Left ventricle myocardium inferior (tissue), 1 donor: ENCODE data around the gene C2orf42. TPM values are rescaled to one million over a fixed set of nuclear protein-coding genes. Genes with fewer than 3 reads are reported as not detected.
"Not testable (repeated sequence)": the region's sequence is repeated elsewhere in the genome, so short reads cannot be mapped to it uniquely, and the experiment has no call there.

ENCODE experiments used
- DNase-seq: peaks from one replicate; pipeline ENCODE4 v3.0.0-alpha.2; 2020
- H3K27ac ChIP-seq: fragments of 200-600 bp; replicated peaks from 2 replicates; pipeline ENCODE4 v1.8.0; 2021
- H3K27me3 ChIP-seq: fragments of 200-600 bp; 2 replicates; pipeline ENCODE4 v1.8.0; 2021; ENCODE audit warnings: low read depth
- H3K36me3 ChIP-seq: fragments of 200-600 bp; 2 replicates; pipeline ENCODE4 v1.8.0; 2021
- H3K4me1 ChIP-seq: fragments of 200-600 bp; 2 replicates; pipeline ENCODE4 v1.8.0; 2021
- H3K4me3 ChIP-seq: fragments of 200-600 bp; 2 replicates; pipeline ENCODE4 v1.8.0; 2021; ENCODE audit warnings: mild to moderate bottlenecking, moderate library complexity
- H3K9me3 ChIP-seq: fragments of 200-600 bp; replicated peaks from 2 replicates; pipeline ENCODE4 v1.8.0; 2021
- intact Hi-C: fragments of 100-400 bp; cut with micrococcal nuclease; formaldehyde crosslinking; loops from one replicate; pipeline ENCODE4 v1.11.0; 2022
- total RNA-seq: library from RNA; stranded (reverse); fragmentation: NEBNext Ultra II Directional; extraction: Animal tissue kit (Norgen Biotek cat#: 25700); gene quantifications from one replicate; pipeline ENCODE4 v1.2.1, GENCODE V29; 2021
- TF ChIP-seq, protein P1 (sequence below): fragments of 200-600 bp; IDR thresholded peaks from 2 replicates; pipeline ENCODE4 v1.8.0; 2021; ENCODE audit warnings: antibody characterized with exemption, mild to moderate bottlenecking, borderline replicate concordance
- donor health status: DM: no; HTN: yes; CAD: no; lungs with severe emphysema.

C2orf42 gene
- total RNA-seq, 1 donor from 2014 or later = 14.6 TPM

DNA sequence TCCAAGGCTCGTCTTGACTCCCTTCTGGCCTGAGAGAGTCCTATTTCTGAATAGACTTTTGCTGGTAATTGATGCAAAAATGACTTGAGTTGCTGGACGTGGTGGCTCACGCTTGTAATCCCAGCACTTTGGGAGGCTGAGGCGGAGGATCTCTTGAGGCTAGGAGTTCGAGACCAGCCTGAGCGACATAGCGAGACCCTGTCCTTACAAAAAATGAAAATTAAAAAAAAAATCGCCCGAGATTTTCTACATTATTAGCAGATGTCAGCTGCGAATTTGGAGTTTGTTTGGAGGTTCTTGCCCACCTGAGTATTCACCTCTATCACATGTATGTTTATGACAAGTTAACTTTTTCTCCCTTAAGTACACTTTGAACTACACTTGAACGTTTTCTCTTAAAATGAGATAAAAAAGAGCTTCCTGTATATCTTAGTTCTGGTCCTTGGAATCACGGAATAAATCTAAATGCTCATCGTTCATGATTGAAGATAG lies 471 bp upstream of the C2orf42 start:
- Histone ChIP-seq H3K4me1 (peaks cover 18% of the 10 kb centered on the region), H3K36me3 (no peaks in the 10 kb centered on the region), H3K9me3 (no peaks in the 10 kb centered on the region), H3K4me3 (peak overlapping the region; percentile 84), H3K27me3 (no peaks in the 10 kb centered on the region), H3K27ac (peak overlapping the region; percentile 98)
- no peak for DNase-seq
- intact Hi-C loops = no loop called here
- TF ChIP-seq, protein P1, sequence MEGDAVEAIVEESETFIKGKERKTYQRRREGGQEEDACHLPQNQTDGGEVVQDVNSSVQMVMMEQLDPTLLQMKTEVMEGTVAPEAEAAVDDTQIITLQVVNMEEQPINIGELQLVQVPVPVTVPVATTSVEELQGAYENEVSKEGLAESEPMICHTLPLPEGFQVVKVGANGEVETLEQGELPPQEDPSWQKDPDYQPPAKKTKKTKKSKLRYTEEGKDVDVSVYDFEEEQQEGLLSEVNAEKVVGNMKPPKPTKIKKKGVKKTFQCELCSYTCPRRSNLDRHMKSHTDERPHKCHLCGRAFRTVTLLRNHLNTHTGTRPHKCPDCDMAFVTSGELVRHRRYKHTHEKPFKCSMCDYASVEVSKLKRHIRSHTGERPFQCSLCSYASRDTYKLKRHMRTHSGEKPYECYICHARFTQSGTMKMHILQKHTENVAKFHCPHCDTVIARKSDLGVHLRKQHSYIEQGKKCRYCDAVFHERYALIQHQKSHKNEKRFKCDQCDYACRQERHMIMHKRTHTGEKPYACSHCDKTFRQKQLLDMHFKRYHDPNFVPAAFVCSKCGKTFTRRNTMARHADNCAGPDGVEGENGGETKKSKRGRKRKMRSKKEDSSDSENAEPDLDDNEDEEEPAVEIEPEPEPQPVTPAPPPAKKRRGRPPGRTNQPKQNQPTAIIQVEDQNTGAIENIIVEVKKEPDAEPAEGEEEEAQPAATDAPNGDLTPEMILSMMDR = no peak

- TF ChIP-seq, protein P1 = no peak
- Histone ChIP-seq H3K4me1 (peaks cover 18% of the 10 kb centered on the region), H3K27me3 (no peaks in the 10 kb centered on the region), H3K27ac (no peak overlapping the region), H3K4me3 (no peak overlapping the region), H3K9me3 (no peaks in the 10 kb centered on the region), H3K36me3 (no peaks in the 10 kb centered on the region)
- intact Hi-C loops = no loop called here
- no peak for DNase-seq
Observed at GRCh38 chr2:70188460-70188859, 2.4 kb downstream of the C2orf42 start.

- DNase-seq, intact Hi-C loops, H3K27me3 ChIP-seq, H3K36me3 ChIP-seq, H3K27ac ChIP-seq, H3K4me3 ChIP-seq, H3K9me3 ChIP-seq: not testable (repeated sequence)
- peaks cover 18% of the 10 kb centered on the region for H3K4me1 ChIP-seq
Observed at GRCh38 chr2:70187170-70187569, 3.6 kb downstream of the C2orf42 start.

DNA sequence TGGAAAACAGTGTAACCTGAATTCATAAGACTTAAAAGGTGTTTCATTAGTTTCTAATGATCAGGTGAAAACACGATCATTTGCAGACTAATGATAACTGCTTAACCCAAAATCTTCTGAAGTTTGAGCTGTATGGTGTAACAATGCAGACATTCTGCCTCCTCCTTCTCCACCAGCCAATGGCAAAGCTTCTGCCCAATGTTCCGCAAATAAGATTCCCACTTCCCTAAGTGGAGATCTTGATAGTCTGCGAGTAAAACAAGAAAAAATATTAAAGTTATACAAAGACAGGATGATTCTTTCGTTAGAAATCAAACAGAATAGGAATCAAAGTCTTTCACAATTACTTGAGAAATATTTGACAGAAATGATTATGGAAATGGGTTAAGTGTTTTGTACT lies 8.1 kb downstream of the C2orf42 start:
- DNase-seq = no peak
- Histone ChIP-seq H3K4me3 (no peak overlapping the region), H3K4me1 (no peaks in the 10 kb centered on the region), H3K36me3 (peaks cover 48% of the 10 kb centered on the region), H3K27ac (no peak overlapping the region), H3K9me3 (no peaks in the 10 kb centered on the region), H3K27me3 (no peaks in the 10 kb centered on the region)
- TF ChIP-seq, protein P1 = no peak
- intact Hi-C loops = no loop called here

GRCh38 chr2:70181363-70181956 lies 9.4 kb downstream of the C2orf42 start:
- H3K27ac ChIP-seq = no peak overlapping the region
- H3K9me3 ChIP-seq = no peaks in the 10 kb centered on the region
- H3K4me3 ChIP-seq = no peak overlapping the region
- no peaks in the 10 kb centered on the region for H3K27me3 ChIP-seq
- intact Hi-C loops = no loop called here
- TF ChIP-seq, protein P1 = no peak
- peaks cover 59% of the 10 kb centered on the region for H3K36me3 ChIP-seq
- H3K4me1 ChIP-seq = no peaks in the 10 kb centered on the region
- no peak for DNase-seq

- intact Hi-C loops = no loop called here
- H3K36me3 ChIP-seq = peaks cover 95% of the 10 kb centered on the region
Observed at GRCh38 chr2:70173520-70173919, 17.3 kb downstream of the C2orf42 start.

GRCh38 chr2:70169654-70170245 lies 21.1 kb downstream of the C2orf42 start:
- peaks cover 96% of the 10 kb centered on the region for H3K36me3 ChIP-seq
- intact Hi-C loops, H3K9me3 ChIP-seq, H3K27ac ChIP-seq, DNase-seq, H3K27me3 ChIP-seq, H3K4me1 ChIP-seq, H3K4me3 ChIP-seq: not testable (repeated sequence)

More at GRCh38 chr2:70173520-70173919, 17.3 kb downstream of the C2orf42 start:
- TF ChIP-seq, protein P1 = no peak
- DNase-seq = no peak
- Histone ChIP-seq H3K4me3 (no peak overlapping the region), H3K4me1 (no peaks in the 10 kb centered on the region), H3K9me3 (no peaks in the 10 kb centered on the region), H3K27me3 (no peaks in the 10 kb centered on the region), H3K27ac (no peak overlapping the region)
